GM19438 (cell line): ENCODE data around the gene KCTD11.
"Not testable (repeated sequence)": the region's sequence is repeated elsewhere in the genome, so short reads cannot be mapped to it uniquely, and the experiment has no call there.

Experiments
- ATAC-seq: cut with Tn5 transposase; IDR thresholded peaks from one replicate; pipeline ENCODE4 v1.9.1; 2021; ENCODE audit warnings: low read depth; ENCODE audit not compliant: unreplicated experiment

The KCTD11 gene

DNA sequence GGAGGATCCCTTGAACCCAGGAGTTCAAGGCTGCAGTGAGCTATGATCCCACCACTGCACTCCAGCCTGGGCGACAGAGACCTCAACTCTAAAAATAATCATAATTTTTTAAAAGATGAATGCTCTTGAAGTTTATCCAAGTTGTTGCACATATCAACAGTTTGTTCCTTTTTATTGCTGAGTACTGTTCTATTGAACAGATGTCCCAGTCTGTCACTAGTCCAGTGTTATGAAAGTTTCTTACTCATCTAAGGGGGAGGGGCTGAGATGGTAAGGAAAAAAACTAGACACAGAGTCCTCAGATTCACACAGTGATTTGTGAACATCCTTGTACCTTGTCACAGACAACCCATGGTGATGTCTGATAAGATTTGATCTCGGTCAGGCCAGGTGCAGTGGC is 11.8 kb upstream of the KCTD11 start:
- no peak for ATAC-seq

DNA sequence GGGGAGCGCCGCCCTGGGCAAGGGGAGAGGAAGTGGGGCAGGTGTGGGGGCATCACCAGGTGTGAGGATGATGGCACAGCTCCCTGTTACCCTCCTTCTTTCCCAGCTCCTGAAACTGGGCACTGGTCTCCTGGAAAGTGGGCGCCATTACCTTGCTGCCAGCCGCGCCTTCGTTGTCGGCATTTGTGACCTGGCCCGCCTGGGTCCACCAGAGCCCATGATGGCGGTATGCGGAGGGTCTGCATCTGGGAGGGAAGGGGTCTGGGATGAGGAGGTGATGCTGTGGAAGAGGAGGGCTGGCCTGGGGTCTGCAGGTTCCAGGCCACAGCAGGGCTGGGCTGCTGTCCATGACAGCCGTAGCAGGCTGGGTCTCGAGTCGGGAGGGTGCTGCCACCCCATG is 10.1 kb upstream of the KCTD11 start:
- no peak for ATAC-seq

DNA sequence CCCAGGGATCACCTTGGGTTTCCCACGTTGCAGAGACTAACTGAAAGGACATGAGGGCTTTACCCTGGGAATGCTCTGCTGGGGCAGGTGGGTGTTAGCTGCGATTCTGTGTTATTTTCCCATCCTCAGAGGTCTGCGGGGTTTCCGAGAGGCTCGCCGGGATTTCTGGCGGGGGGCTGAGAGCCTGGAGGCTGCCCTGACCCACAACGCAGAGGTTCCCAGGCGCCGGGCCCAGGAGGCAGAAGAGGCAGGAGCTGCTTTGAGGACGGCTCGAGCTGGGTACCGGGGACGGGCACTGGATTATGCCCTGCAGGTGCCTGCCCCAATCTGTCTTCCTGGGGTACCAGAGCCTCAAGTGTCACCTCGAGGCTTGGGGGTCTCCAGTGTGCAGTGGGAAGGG is 8.7 kb upstream of the KCTD11 start:
- ATAC-seq = no peak

DNA sequence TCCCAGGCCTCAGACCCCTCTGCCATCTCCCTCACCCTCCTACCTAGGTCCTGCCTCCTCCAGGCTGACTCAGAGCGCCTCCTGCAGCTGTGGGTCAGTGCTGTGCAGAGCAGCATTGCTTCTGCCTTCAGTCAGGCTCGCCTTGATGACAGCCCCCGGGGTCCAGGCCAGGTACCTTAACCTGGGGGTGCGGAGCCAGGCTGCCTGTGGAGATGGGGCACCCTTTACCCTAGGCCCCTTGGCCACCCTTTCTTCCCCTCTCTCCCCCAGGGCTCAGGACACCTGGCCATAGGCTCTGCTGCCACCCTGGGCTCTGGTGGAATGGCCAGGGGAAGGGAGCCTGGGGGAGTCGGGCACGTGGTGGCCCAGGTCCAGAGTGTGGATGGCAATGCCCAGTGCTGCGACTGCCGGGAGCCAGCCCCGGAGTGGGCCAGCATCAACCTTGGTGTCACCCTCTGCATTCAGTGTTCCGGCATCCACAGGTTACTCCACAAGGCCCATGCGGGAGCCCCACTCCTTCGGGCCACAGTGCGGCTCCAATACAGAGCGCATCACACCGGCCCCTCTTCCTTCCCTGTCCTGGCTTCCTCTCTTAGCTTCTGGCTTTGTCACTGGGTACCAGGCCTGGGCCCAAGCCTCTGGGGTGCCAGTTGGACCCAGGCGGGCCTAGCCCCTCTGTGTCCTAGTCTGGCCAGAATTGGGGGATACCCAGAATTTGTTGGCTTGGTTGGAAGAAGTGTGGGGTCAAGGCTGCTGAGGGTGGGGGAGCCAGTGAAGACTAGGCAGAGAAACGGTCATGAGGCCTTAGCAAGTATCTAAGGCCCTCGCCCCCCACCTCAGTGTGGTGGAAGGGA is 5.0 kb upstream of the KCTD11 start:
- no peak for ATAC-seq

DNA sequence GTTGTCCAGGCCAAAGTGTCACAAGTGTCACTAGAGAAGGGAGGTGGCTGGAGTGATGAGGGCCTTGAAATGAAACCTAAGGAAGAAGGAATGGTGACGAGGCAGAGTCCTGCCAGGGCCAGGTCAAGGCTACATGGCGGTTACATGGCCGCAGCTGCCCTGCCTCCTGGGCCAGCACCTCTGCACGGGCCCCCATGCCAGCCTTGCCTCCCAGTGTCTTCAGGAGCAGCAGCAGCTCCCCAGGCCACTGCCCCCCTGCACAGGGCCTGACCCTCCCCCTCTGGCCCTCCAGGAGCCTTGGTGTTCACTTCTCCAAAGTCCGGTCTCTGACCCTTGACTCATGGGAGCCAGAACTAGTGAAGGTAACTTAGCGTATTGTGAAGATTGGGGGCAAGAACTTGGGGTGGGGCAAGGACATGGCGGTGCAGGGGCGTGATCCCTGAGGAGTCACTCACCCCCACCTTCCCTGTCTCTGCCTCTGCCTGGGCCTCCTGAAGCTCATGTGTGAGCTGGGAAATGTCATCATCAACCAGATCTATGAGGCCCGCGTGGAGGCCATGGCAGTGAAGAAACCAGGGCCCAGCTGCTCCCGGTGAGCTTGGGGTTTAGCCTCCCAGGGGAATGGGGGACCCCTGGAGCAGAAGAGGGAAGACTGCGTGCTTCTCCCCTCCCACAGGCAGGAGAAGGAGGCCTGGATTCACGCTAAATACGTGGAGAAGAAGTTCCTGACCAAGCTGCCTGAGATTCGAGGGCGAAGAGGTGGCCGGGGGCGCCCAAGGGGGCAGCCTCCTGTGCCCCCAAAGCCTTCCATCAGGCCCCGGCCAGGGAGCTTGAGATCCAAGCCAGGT is 4.1 kb upstream of the KCTD11 start:
- no peak for ATAC-seq

DNA sequence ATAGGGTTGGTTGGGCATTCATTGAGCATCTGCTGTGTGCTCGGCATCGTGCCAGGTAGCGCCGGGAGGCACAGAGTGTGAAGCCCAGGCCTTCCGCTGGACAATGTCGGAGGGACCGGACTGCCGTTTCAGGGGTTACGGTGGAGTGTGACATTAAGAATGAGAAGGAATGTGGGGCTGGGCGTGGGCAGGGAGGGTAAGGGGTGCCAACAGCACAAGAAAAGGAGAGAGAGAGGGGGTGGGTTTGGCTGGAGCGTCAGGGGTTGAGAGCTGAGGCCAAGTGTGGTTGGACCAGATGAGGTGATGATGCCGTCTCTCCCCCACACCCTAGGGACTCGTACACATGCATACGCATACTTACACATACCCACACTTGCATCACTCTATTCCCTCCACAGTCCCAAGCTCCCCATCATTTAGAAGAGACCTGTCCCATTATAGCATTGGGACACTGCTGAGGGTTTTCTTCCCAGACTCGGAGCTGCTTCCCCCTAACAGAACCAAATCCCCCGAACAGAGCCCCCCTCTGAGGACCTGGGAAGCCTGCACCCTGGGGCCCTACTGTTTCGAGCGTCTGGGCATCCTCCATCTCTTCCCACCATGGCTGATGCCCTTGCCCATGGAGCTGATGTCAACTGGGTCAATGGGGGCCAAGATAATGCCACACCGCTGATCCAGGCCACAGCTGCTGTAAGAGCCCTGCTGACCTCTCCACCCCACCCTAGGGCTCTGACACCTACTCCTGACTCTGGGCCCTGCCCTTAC is 3.3 kb upstream of the KCTD11 start:
- no peak for ATAC-seq

DNA sequence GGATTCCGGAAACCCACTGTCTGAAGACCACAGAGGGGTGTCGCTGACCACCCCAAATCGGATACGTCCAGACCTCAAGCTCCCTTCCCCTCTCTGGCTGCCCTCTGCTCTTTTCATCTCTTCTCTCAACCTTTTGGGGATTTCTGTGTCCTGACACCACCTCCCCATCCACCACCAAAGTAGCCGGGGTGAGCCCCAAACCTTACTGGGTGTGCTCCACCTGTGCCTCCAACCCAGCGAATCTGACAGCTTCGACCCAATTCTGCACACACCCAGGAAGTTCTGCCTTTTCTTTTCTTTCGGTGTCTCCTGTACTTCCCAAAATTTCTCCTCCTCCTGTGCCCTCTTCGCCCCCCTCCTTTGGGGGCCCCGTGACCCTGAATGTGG is 534 bp downstream of the KCTD11 start:
- ATAC-seq = no peak

DNA sequence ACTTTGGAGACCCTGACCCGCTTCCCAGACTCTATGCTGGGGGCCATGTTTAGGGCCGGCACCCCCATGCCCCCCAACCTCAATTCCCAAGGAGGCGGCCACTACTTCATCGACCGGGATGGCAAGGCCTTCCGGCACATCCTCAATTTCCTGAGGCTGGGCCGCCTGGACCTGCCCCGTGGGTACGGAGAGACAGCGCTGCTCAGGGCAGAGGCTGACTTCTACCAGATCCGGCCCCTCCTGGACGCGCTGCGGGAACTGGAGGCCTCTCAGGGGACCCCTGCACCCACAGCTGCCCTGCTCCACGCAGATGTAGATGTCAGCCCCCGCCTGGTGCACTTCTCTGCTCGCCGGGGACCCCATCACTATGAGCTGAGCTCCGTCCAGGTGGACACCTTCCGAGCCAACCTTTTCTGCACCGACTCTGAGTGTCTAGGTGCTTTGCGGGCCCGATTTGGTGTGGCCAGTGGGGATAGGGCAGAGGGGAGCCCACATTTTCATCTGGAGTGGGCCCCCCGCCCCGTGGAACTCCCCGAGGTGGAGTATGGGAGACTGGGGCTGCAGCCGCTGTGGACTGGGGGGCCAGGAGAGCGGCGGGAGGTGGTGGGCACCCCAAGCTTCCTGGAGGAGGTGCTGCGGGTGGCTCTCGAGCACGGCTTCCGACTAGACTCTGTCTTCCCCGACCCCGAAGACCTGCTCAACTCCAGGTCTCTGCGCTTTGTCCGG is 1.1 kb downstream of the KCTD11 start:
- no peak for ATAC-seq

DNA sequence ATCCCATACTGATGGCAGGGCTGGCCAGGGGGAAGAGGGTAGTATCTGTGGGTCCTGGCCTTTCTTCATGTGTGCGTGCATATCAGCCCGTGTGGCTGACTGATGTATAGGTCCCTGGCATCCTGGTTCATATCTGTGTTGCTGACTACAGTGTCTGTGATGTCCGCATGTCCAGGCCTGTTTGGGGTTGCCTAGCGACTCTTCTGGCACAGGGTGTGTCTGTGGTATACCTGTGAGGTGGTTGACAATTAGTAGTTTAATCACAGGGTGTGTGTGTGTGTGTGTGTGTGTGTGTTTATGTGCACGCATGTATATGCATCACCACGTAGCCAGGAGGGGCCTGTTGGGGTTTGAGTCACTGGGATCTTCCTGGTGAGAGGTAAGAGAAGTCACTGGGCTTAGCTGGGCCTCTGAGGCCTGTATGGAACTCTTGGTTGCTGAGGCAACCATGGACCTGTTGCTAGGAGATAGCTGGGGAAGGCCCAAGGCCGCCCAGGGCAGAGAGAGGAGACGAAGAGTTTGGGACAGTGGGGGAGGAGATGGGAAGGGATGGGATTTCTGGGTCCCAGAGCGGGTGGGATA is 2.4 kb downstream of the KCTD11 start:
- ATAC-seq = no peak

DNA sequence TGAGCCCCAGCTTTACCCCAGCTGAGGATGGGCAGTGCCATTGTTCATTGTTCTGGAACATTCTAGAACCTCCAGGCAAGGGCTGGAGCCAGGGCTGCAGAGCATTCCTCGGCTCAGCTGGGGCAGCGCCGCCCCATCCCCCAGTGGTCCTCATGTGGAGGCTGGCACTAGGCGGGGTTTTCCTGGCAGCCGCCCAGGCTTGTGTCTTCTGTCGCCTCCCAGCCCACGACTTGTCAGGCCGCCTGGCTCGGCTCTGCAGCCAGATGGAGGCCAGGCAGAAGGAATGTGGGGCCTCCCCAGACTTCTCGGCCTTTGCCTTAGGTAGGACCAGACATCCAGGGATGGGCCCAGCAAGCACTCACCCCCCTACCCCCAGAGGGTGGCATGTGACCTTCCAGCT is 3.1 kb downstream of the KCTD11 start, which contains the start of gene TMEM95:
Gene TMEM95 (plus strand): TSS at position 104 of the 400 bp plus-strand sequence. CDS start 49 bp downstream, at position 153.
- no peak for ATAC-seq

DNA sequence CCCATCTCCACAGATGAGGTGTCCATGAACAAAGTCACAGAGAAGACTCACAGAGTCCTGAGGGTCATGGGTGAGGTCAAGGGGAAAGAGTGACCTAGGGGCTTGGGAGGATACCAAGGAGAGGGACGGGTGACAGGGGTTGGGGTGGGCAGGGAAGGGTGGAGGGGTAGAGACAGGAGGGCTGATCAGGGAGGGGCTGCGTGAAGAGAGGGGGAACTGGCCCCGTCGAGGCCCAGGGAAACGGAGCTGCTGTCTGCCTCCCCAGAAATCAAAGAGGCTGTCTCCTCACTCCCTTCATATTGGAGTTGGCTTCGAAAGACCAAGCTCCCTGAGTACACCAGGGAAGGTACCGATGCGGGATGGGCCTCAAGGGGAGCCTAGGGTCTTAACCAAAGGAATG is 3.6 kb downstream of the KCTD11 start:
- ATAC-seq = no peak

DNA sequence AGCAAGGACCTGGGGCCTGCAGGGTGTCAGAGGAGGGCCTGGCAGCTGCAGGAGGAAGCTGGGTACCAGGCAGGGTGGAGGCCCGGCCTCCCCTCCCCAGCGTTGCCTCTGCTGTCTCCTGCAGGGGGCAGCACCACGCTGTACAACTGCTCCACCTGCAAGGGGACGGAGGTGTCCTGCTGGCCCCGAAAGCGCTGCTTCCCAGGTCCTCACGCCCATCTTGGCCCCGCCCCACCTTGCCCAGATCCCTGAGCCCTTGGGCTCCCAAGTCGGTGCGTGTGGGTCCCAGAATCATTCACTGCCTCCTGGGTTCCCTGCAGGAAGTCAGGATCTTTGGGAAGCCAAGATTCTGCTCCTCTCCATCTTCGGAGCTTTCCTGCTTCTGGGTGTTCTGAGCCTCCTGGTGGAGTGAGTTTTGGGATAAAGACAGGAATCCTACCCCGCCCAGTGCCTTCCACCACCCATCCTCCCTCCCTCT is 4.1 kb downstream of the KCTD11 start:
- ATAC-seq = no peak

DNA sequence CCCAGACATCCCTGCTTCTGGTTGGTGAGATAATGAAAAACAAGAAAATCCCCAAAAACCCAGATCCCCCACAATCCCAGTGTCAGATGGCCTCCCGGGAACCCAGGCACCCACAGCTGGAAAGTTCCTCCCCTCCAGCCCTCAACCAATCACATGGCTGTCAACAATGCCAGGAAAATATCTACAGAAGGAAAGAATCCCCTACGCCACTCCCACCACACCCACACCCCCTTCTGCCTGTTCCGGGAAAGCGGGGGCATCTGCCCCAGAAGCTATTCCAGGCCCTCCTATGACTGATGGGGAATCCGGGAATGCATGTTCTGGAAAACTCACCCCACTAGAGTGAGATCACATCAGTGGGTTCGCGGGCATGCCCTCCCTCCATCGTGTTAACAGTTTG is 4.8 kb downstream of the KCTD11 start:
- no peak for ATAC-seq

DNA sequence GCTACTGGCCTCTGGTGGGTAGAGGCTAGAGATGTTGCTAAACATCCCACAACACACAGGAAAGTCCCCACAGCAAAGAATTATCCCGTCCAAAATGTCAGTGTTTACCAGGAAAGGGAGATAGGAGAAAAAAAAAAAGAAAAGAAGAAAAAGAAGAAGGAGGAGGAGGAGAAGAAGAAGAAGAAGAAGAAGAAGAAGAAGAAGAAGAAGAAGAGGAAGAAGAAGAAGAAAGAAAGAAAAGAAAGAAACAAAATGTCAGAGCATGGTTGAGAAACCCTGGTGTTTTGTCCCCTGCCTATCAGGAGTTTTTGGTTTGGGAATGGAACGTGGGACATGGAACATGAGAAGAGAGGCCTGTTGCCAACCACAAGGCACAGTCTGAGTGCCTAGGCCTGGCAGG is 5.4 kb downstream of the KCTD11 start:
- no peak for ATAC-seq

DNA sequence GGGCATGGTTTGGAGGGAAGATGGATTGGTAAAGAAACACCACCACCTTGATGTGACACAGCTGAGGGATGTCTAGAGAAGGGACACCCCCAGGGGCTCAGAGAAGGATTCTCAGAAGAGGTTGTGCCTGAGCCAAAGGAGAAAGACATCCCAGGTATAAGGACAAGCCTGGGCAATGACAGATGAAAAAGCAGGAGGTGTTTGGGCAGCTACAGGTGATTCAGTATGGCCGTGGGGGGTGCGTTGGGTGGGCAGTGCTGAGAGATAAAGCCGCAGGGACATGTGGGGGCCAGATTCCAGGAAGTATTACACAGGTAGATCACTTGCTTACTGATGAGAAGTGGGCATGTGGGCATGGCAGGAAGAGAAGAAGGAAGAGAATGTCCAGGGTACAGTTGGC is 9.9 kb downstream of the KCTD11 start:
- no peak for ATAC-seq

DNA sequence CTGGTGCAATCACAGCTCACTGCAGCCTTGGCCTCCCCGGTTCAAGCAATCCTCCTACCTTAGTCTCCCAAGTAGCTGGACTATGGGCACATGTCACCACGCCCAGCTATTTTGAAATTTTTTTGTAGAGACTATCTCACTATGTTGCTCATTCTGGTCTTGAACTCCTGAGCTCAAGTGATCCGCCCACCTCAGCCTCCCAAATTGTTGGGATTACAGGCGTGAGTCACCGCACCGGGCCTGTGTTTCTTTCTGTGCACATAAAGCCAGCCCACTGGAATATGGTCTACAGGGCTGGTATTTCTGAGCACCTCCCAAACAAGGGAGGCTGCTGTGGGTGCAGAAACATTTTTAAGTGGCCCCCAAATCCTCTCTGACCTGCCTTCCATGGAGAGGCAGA is 11.3 kb downstream of the KCTD11 start:
- ATAC-seq = no peak

DNA sequence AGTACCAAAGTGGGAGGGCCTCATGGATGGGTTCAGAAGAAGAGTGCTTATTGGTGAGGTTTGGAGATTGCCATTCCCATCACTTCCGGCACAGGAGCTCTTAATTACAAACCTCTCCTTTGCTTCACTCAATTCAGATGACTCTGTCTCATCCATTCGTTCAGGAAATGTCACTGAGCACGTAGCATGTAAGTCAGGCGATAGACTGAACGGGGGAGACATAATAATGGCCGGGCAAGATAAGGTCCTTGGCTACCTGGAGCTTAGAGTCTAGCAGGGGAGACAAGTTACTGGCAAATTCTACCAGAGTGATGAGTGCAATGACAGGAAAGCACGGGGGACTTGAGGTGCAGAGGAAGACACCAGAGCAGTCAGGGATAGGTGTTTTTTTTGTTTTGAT is 14.0 kb downstream of the KCTD11 start:
- ATAC-seq = not testable (repeated sequence)

DNA sequence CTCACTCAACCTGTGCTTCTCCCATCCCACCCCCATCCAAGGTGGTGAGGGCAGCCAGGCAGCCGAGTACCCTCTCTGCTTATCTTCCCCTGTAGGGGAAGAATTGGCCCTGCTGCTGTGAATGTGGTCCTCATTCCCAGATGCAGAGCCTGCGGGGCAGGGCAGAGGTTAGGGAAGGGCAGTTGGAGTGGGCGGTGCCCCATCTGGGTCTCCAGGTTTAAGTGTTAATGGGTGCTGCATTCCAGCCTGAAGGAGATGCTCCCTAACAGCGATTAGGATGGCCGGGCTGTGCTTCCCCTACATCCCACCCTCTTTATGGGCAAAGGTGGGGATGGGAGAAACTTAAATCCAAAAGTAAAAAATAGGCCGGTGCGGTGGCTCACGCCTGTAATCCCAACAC is 15.1 kb downstream of the KCTD11 start:
- ATAC-seq = no peak

DNA sequence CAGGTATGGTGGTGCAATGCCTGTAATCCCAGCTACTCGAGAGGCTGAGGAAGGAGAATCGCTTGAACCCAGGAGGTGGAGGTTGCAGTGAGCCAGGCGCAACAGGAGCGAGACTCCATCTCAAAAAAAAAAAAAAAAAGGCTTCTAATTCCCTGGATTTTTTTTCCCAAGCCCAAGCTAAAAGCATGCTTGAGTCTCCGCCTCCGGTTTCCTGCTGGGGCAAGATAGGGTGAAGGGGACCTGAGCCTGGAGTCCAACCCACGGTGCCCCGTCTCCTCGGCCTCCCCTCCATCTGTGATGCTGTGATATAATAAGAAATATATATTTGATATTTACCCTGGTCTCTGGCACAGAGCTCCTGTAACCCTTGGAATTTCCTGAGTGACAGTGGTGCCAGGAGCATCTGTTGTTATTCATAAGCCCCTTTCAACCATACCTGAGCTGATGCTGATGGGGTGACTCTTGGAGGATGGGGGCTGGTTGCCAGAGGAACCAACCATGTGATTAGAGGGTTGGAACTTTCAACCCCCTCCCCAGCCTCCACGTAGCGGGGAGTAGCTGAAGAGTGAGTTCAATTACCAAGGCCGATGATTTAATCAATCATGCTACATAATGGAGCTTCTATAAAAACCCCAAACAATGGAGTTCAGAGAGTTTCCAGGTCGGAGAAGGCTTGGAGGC is 16.1 kb downstream of the KCTD11 start:
- ATAC-seq = no peak
